Tibial nerve (tissue), 4 donors: ENCODE measurements around the gene SSPN. TPM values are rescaled to one million over a fixed set of nuclear protein-coding genes. Genes with fewer than 3 reads are reported as not detected.
A peak's percentile ranks its signal among the peaks of the same experiment; 100 is the strongest.

Experiments used
- DNase-seq, 2 donors: peaks; one replicate each; pipeline ENCODE4 v3.0.0-alpha.2; 2019; ENCODE audit warnings: low spot score in 2 of 2
- H3K27ac ChIP-seq, 4 donors: fragments of 200-600 bp; sonication (generic) in 3 of 4; one replicate each; pipeline ENCODE4 v1.5.1; 2017 to 2019; ENCODE audit warnings: mild to moderate bottlenecking in 1 of 4
- H3K27me3 ChIP-seq, 2 donors: fragments of 200-600 bp; sonication (generic) in 1 of 2; one replicate each; pipeline versions ENCODE4 v1.5.1 to v1.6.0; 2017 to 2019
- H3K36me3 ChIP-seq, 3 donors: fragments of 200-600 bp; sonication (generic); one replicate each; pipeline ENCODE4 v1.5.1; 2018 to 2019
- H3K4me1 ChIP-seq, 4 donors: fragments of 200-600 bp; sonication (generic) in 3 of 4; one replicate each; pipeline ENCODE4 v1.5.1; 2017 to 2019
- H3K4me3 ChIP-seq, 4 donors: fragments of 200-600 bp; sonication (generic) in 3 of 4; one replicate each; pipeline ENCODE4 v1.5.1; 2017 to 2019; ENCODE audit warnings: mild to moderate bottlenecking in 1 of 4, moderate library complexity in 1 of 4
- H3K9me3 ChIP-seq, 4 donors: fragments of 200-600 bp; sonication (generic) in 3 of 4; one replicate each; pipeline ENCODE4 v1.5.1; 2017 to 2019
- CTCF ChIP-seq, 5 experiments: fragments of 200-600 bp in 3 of 5; fragments of 450-650 bp in 2 of 5; sonication (generic) in 3 of 5; IDR thresholded peaks; one replicate each; pipeline ENCODE4 v1.5.1; 2016 to 2019; ENCODE audit warnings: antibody characterized with exemption in 5 of 5, mild to moderate bottlenecking in 3 of 5, moderate library complexity in 2 of 5
- EP300 ChIP-seq, 2 donors: sonication (generic); formaldehyde crosslinking; IDR thresholded peaks; one replicate each; pipeline ENCODE4 v1.6.1; 2017; ENCODE audit warnings: antibody characterized with exemption in 2 of 2, mild to moderate bottlenecking in 1 of 2
- POLR2A ChIP-seq, 2 donors: fragments of 450-650 bp; IDR thresholded peaks; one replicate each; pipeline ENCODE4 v1.6.1; 2017; ENCODE audit warnings: antibody characterized with exemption in 2 of 2, mild to moderate bottlenecking in 2 of 2, moderate library complexity in 2 of 2
- WGBS, 2 donors: methylation state at CpG; one replicate each; pipeline ENCODE4 v1.1.5; 2018; 5-methylcytosine and 5-hydroxymethylcytosine counted together
- total RNA-seq, 4 donors: library from RNA; depleted of rRNA; stranded (reverse); fragments of >200 nt; gene quantifications; one replicate each; pipeline ENCODE4 v1.1.0, GENCODE V29; 2016

SSPN gene
- total RNA-seq, 4 donors from 2014 or later = 19.2 to 54.4 (median 45.2) TPM

GRCh38 chr12:26239852-26240815 lies 44.8 kb downstream of the SSPN start:
- H3K4me3 ChIP-seq = no peak overlapping the region
- H3K27ac ChIP-seq = peak overlapping the region in 1 of 4 donors; percentile 21
- H3K36me3 ChIP-seq = no peaks in the 10 kb centered on the region

GRCh38 chr12:26241080-26241479 lies 45.7 kb downstream of the SSPN start:
- Histone ChIP-seq H3K4me3 (no peak overlapping the region), H3K27me3 (no peaks in the 10 kb centered on the region), H3K36me3 (no peaks in the 10 kb centered on the region), H3K9me3 (no peaks in the 10 kb centered on the region), H3K27ac (no peak overlapping the region), H3K4me1 (peaks cover 0 to 28% (median 7%) of the 10 kb centered on the region in 4 donors)
- 86 to 90% methylated on average over 2 of the region's 2 CpGs for WGBS, 2 donors
- DNase-seq = no peak
- TF ChIP-seq CTCF (IDR thresholded peaks at IDR 0.05) = no peak
- no peak for TF ChIP-seq EP300 (IDR thresholded peaks at IDR 0.05)
- TF ChIP-seq POLR2A (IDR thresholded peaks at IDR 0.05) = no peak

More at GRCh38 chr12:26239852-26240815, 44.8 kb downstream of the SSPN start:
- no peak for TF ChIP-seq EP300 (IDR thresholded peaks at IDR 0.05)
- TF ChIP-seq CTCF (IDR thresholded peaks at IDR 0.05) = no peak
- no peak for TF ChIP-seq POLR2A (IDR thresholded peaks at IDR 0.05)
- no peak for DNase-seq
- Histone ChIP-seq H3K27me3 (no peaks in the 10 kb centered on the region), H3K9me3 (no peaks in the 10 kb centered on the region), H3K4me1 (peaks cover 0 to 28% (median 7%) of the 10 kb centered on the region in 4 donors)
- WGBS, 2 donors = 67 to 71% methylated on average over 4 of the region's 4 CpGs

GRCh38 chr12:26242683-26243082 lies 47.3 kb downstream of the SSPN start:
- Histone ChIP-seq H3K4me1 (peaks cover 0 to 28% (median 7%) of the 10 kb centered on the region in 4 donors), H3K9me3 (no peaks in the 10 kb centered on the region), H3K27me3 (no peaks in the 10 kb centered on the region), H3K4me3 (no peak overlapping the region), H3K36me3 (no peaks in the 10 kb centered on the region), H3K27ac (no peak overlapping the region)
- DNase-seq = no peak
- no peak for TF ChIP-seq POLR2A (IDR thresholded peaks at IDR 0.05)
- no peak for TF ChIP-seq EP300 (IDR thresholded peaks at IDR 0.05)
- no peak for TF ChIP-seq CTCF (IDR thresholded peaks at IDR 0.05)

GRCh38 chr12:26244503-26244902 lies 49.1 kb downstream of the SSPN start:
- H3K27ac ChIP-seq = no peak overlapping the region
- H3K4me3 ChIP-seq = no peak overlapping the region
- H3K9me3 ChIP-seq = no peaks in the 10 kb centered on the region
- H3K36me3 ChIP-seq = no peaks in the 10 kb centered on the region
- no peak for DNase-seq
- 79 to 86% methylated on average over 9 of the region's 9 CpGs for WGBS, 2 donors
- no peaks in the 10 kb centered on the region for H3K27me3 ChIP-seq
- TF ChIP-seq EP300 (IDR thresholded peaks at IDR 0.05) (no peak), POLR2A (IDR thresholded peaks at IDR 0.05) (no peak), CTCF (IDR thresholded peaks at IDR 0.05) (no peak)
- H3K4me1 ChIP-seq = peaks cover 0 to 14% (median 4%) of the 10 kb centered on the region in 4 donors
